ENCODE measurements around the gene MYMX. TPM values are rescaled to one million over a fixed set of nuclear protein-coding genes. Genes with fewer than 3 reads are reported as not detected.
A peak's percentile ranks its signal among the peaks of the same experiment; 100 is the strongest.

MYMX gene
- total and polyA plus RNA-seq, 2 of the 13 experiments (the other 11 are each of a cell fraction or from before 2014, with no cell fraction given) = not detected

GRCh38 chr6:44247338-44248302 lies 30.9 kb downstream of the MYMX start (continued):
- TF ChIP-seq ZNF282 (IDR thresholded peaks at IDR 0.05; ENCODE audit: partially characterized antibody) (no peak), EEA1 (CRISPR knock-in tag; IDR thresholded peaks at IDR 0.05; ENCODE audit: borderline replicate concordance) (no peak), TOPORS (CRISPR knock-in tag; IDR thresholded peaks at IDR 0.05) (no peak; the same call in 1 of the 2 replicates), ZBTB33 (CRISPR knock-in tag; IDR thresholded peaks at IDR 0.05) (no peak; the same call in 1 of the 2 replicates), ZFP41 (CRISPR knock-in tag; IDR thresholded peaks at IDR 0.05; ENCODE audit: borderline replicate concordance) (0 out of 2 replicates have a peak, but pooled peaks have one; percentile 41), ZNF468 (CRISPR knock-in tag; IDR thresholded peaks at IDR 0.05) (no peak), ATF7-NPFF (CRISPR knock-in tag; IDR thresholded peaks at IDR 0.05; ENCODE audit: low read depth) (no peak; the same call in 1 of the 2 replicates), EZH2 (conservative IDR thresholded peaks at IDR 0.05; ENCODE audit: low read depth, low read length) (no peak), SAP130 (CRISPR knock-in tag; IDR thresholded peaks at IDR 0.05; ENCODE audit: low read depth) (peak; percentile 79), ZNF644 (CRISPR knock-in tag; IDR thresholded peaks at IDR 0.05; ENCODE audit: low read depth) (no peak), ZFP36L2 (CRISPR knock-in tag; IDR thresholded peaks at IDR 0.05) (no peak; the same call in 1 of the 2 replicates), HNF4G (IDR thresholded peaks at IDR 0.05; ENCODE audit: borderline replicate concordance, low read depth, low read length) (no peak), HNF4G (CRISPR knock-in tag; IDR thresholded peaks at IDR 0.05; ENCODE audit: borderline replicate concordance, low read depth) (no peak; the same call in 1 of the 2 replicates), AHR (CRISPR knock-in tag; IDR thresholded peaks at IDR 0.05) (no peak; the same call in 1 of the 2 replicates), ZNF230 (CRISPR knock-in tag; IDR thresholded peaks at IDR 0.05) (peak; percentile 54; the same call in 1 of the 2 replicates), ZNF563 (CRISPR knock-in tag; IDR thresholded peaks at IDR 0.05) (peak; percentile 35; the same call in 1 of the 2 replicates), ZBTB43 (CRISPR knock-in tag; conservative IDR thresholded peaks at IDR 0.05) (no peak), ZMYM2 (CRISPR knock-in tag; IDR thresholded peaks at IDR 0.05) (no peak), HIC2 (CRISPR knock-in tag; IDR thresholded peaks at IDR 0.05; ENCODE audit: low read depth) (peak; percentile 63; the same call in 1 of the 2 replicates)
- TF ChIP-seq, protein P1, sequence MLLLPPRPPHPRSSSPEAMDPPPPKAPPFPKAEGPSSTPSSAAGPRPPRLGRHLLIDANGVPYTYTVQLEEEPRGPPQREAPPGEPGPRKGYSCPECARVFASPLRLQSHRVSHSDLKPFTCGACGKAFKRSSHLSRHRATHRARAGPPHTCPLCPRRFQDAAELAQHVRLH (CRISPR knock-in tag; IDR thresholded peaks at IDR 0.05; ENCODE audit: borderline replicate concordance, low read depth) = peak; percentile 55; the same call in 1 of the 2 replicates
- TF ChIP-seq, protein P2, sequence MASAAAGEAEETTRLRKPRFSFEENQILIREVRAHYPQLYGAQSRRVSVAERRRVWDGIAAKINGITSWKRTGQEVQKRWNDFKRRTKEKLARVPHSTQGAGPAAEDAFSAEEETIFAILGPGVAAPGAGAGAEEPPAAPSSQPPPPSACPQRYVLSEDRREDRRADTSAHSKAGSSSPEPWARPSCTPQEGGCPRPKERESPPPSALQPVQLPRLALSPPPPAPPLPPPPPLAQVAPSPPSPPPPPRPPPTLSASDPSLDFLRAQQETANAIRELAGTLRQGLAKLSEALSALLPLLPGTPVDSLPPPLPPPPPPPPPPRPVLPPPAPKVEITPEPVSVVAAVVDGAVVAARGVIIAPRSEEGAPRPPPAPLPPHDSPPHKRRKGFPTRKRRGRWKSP (CRISPR knock-in tag; IDR thresholded peaks at IDR 0.05) = peak; percentile 33; the same call in 1 of the 2 replicates
